ENCODE data around the gene EEF1AKMT3. TPM values are rescaled to one million over a fixed set of nuclear protein-coding genes. Genes with fewer than 3 reads are reported as not detected.

Gene EEF1AKMT3
- total RNA-seq, 1 experiment from 2014 or later: 5.0 TPM

- intact Hi-C loops (cut with micrococcal nuclease): no loop called here
- POLR2A ChIA-PET: no interaction called here
- RAD21 ChIA-PET (ENCODE audit: low non-redundant PET in 1 of 2, low total read pairs in 2 of 2, uncharacterized antibody in 2 of 2, unreplicated experiment in 2 of 2): no interaction called here
These were observed 56.8 kb downstream of the EEF1AKMT3 start for GRCh38 chr12:57829025-57829777.

More at GRCh38 chr12:57829025-57829777, 56.8 kb downstream of the EEF1AKMT3 start:
- Histone ChIP-seq H3K4me3 (replicated peaks in 1 of 2; ENCODE audit: low read depth in 1 of 2, low read length in 2 of 2) (no peak overlapping the region), H4K20me1 (ENCODE audit: insufficient read depth) (no peaks in the 10 kb centered on the region), H2AFZ (ENCODE audit: low read depth, low read length, poor library complexity, severe bottlenecking) (no peak overlapping the region), H3K27ac (ENCODE audit: low read depth, low read length) (no peak overlapping the region), H3K4me1 (ENCODE audit: control insufficient read depth in 1 of 2, insufficient read depth in 2 of 2, low read length in 2 of 2) (0 out of 4 replicates have a peak, but pooled peaks cover 0 to 4% of the 10 kb centered on the region in 2 experiments), H3K27me3 (ENCODE audit: insufficient read depth, low read length) (no peaks in the 10 kb centered on the region), H3K9me2 (ENCODE audit: insufficient read depth) (no peaks in the 10 kb centered on the region), H3K36me3 (ENCODE audit: control insufficient read depth in 1 of 2, insufficient read depth in 2 of 2, low read length in 2 of 2) (peaks cover 28 to 38% of the 10 kb centered on the region in 2 experiments), H3K9ac (ENCODE audit: low read length) (no peak overlapping the region), H3K79me2 (ENCODE audit: insufficient read depth, low read length) (peaks cover 36% of the 10 kb centered on the region), H3K4me2 (ENCODE audit: low read length) (no peak overlapping the region), H3K9me3 (ENCODE audit: control insufficient read depth in 1 of 2, insufficient read depth in 1 of 2, low read depth in 1 of 2, low read length in 2 of 2) (no peaks in the 10 kb centered on the region)
- DNase-seq (ENCODE audit: low read depth, low spot score) (no peak), ATAC-seq (no peak)
- TF ChIP-seq CTCF (IDR thresholded peaks at IDR 0.05 in 2 of 3, conservative IDR thresholded peaks at IDR 0.05 in 1 of 3; ENCODE audit: borderline replicate concordance in 1 of 3, insufficient read depth in 1 of 3, low read depth in 2 of 3, low read length in 2 of 3) (no peak), REST (IDR thresholded peaks at IDR 0.05; ENCODE audit: low read depth) (no peak), CEBPB (IDR thresholded peaks at IDR 0.05; ENCODE audit: low read depth) (no peak), ATF3 (IDR thresholded peaks at IDR 0.05) (no peak), CBX3 (IDR thresholded peaks at IDR 0.05; ENCODE audit: low read depth) (no peak), FOSL1 (IDR thresholded peaks at IDR 0.05; ENCODE audit: low read depth) (no peak), JUND (IDR thresholded peaks at IDR 0.05) (no peak), ZFX (IDR thresholded peaks at IDR 0.05) (no peak)
- BruUV-seq (replicated peaks): no TSS peak
- CTCF ChIA-PET: no interaction called here

Data from HCT116 (cell line).